ENCODE data around the gene NSUN5.
"Not testable (repeated sequence)": the region's sequence is repeated elsewhere in the genome, so short reads cannot be mapped to it uniquely, and the experiment has no call there.

The NSUN5 gene
- total RNA-seq: 23.8 reads per million, percentile 51 among the genes with 10 or more reads in this experiment

- DNase-seq: peak; percentile 82
These were observed at the start of gene NSUN5 for GRCh38 chr7:73308665-73309214. TSS of gene NSUN5 (minus strand) at chr7:73308826. CDS start at chr7:73308790, 36 bp downstream.

- no peak for DNase-seq
These were observed 47.5 kb upstream of the NSUN5 start for GRCh38 chr7:73356159-73356558.

GRCh38 chr7:73354821-73355220, 46.2 kb upstream of the NSUN5 start:
- no peak for DNase-seq

GRCh38 chr7:73354196-73354595, 45.6 kb upstream of the NSUN5 start:
- no peak for DNase-seq

- no peak for DNase-seq
These were observed 44.6 kb upstream of the NSUN5 start for GRCh38 chr7:73353243-73353642.

- no peak for DNase-seq
These were observed 44.2 kb upstream of the NSUN5 start for GRCh38 chr7:73352784-73353183.

- DNase-seq: no peak
These were observed 43.0 kb upstream of the NSUN5 start for GRCh38 chr7:73351447-73352167.

GRCh38 chr7:73350306-73351068, 41.9 kb upstream of the NSUN5 start:
- no peak for DNase-seq

- no peak for DNase-seq
These were observed 41.1 kb upstream of the NSUN5 start for GRCh38 chr7:73349763-73350162.

- DNase-seq: no peak
These were observed 37.3 kb upstream of the NSUN5 start for GRCh38 chr7:73345951-73346350.

- no peak for DNase-seq
These were observed 36.9 kb upstream of the NSUN5 start for GRCh38 chr7:73345538-73345937.

- no peak for DNase-seq
These were observed 35.2 kb upstream of the NSUN5 start for GRCh38 chr7:73343671-73344380.

- no peak for DNase-seq
These were observed 34.0 kb upstream of the NSUN5 start for GRCh38 chr7:73342645-73343044.

GRCh38 chr7:73341877-73342276, 33.3 kb upstream of the NSUN5 start:
- DNase-seq: no peak

- no peak for DNase-seq
These were observed 31.9 kb upstream of the NSUN5 start for GRCh38 chr7:73340514-73340913.

GRCh38 chr7:73338321-73338720, 29.7 kb upstream of the NSUN5 start:
- DNase-seq: no peak

- no peak for DNase-seq
These were observed 23.8 kb upstream of the NSUN5 start for GRCh38 chr7:73332447-73332846.

- no peak for DNase-seq
These were observed 22.1 kb upstream of the NSUN5 start for GRCh38 chr7:73330772-73331171.

- no peak for DNase-seq
These were observed 21.4 kb upstream of the NSUN5 start for GRCh38 chr7:73329861-73330581.

GRCh38 chr7:73328696-73329095, 20.1 kb upstream of the NSUN5 start:
- DNase-seq: no peak

GRCh38 chr7:73327922-73328321, 19.3 kb upstream of the NSUN5 start, which contains the start of the genes FKBP6 and TRIM50:
TSS of gene FKBP6 (plus strand) at chr7:73328161. CDS start at chr7:73328429, 268 bp downstream.
TSS of gene TRIM50 (minus strand) at chr7:73328082. CDS start at chr7:73324787, 3,295 bp downstream.
- not testable (repeated sequence) for DNase-seq

GRCh38 chr7:73327449-73327848, 18.8 kb upstream of the NSUN5 start:
- not testable (repeated sequence) for DNase-seq
